Motor neuron (in vitro differentiated cells): ENCODE data around the gene COASY. TPM values are rescaled to one million over a fixed set of nuclear protein-coding genes. Genes with fewer than 3 reads are reported as not detected.

ENCODE experiments used
- ATAC-seq, 8 experiments: fragments of 200-7000 bp; cut with Tn5 transposase; replicated peaks in 6 of 8; 2 replicates each; pipeline ENCODE4 v1.8.0; 2021; ENCODE audit warnings: mild to moderate bottlenecking in 8 of 8, moderate library complexity in 8 of 8
- H3K27ac ChIP-seq, 2 donors: fragments of 250-450 bp; sonication (Bioruptor Pico); 2 replicates each; pipeline ENCODE4 v1.9.0; 2021; ENCODE audit warnings: antibody characterized with exemption in 2 of 2, mild to moderate bottlenecking in 2 of 2, moderate library complexity in 1 of 2
- H3K4me1 ChIP-seq, 2 donors: fragments of 250-450 bp; sonication (Bioruptor Pico); replicated peaks in 1 of 2; 2 replicates each; pipeline ENCODE4 v1.6.1; 2021; ENCODE audit warnings: antibody characterized with exemption in 2 of 2, mild to moderate bottlenecking in 2 of 2, moderate library complexity in 1 of 2
- H3K4me3 ChIP-seq, 5 donors: fragments of 250-450 bp; sonication (Bioruptor Pico); 2 replicates each; pipeline ENCODE4 v1.9.0; 2021; ENCODE audit warnings: antibody characterized with exemption in 5 of 5, mild to moderate bottlenecking in 5 of 5, moderate library complexity in 4 of 5
- WGBS, 10 experiments: fragments of 450-650 bp; shearing (Covaris generic); methylation state at CpG; one replicate each; pipeline ENCODE4 v1.0.0; 2022; 5-methylcytosine and 5-hydroxymethylcytosine counted together
- in situ Hi-C, 9 experiments: fragments of 400-800 bp; cut with MboI; loops; one replicate each; pipeline ENCODE4 v1.15.0; 2021; ENCODE audit warnings: low sequenced_read_pairs in 9 of 9, low pct_unique_long_range_greater_than_20kb in 2 of 9; ENCODE audit not compliant: unreplicated experiment in 9 of 9
- total RNA-seq, 8 experiments: library from RNA; unstranded; fragments of 300-600 nt; gene quantifications; 2 replicates each; pipeline versions ENCODE4 v1.2.3 to v1.2.4, GENCODE V29; 2022

Gene COASY
- total RNA-seq, 8 experiments from 2014 or later, result 20.8 to 82.7 (median 30.8) TPM

GRCh38 chr17:42562388-42563142 is 617 bp downstream of the COASY start:
- Histone ChIP-seq H3K4me1 (peaks cover 10 to 12% of the 10 kb centered on the region in 2 donors), H3K4me3 (peak overlapping the region; percentile 48 to 85 (median 55)), H3K27ac (peak overlapping the region; percentile 79 to 95)
- 0 to 52% (median 19%) methylated on average over 3 to 6 of the region's 48 CpGs; no CpG with 5 or more reads in 5 of the 10 experiments for WGBS, 10 experiments
- ATAC-seq, result peak; percentile 1 to 70 (median 6)
- in situ Hi-C loops, result no loop called here

- Histone ChIP-seq H3K4me1 (peaks cover 16 to 17% of the 10 kb centered on the region in 2 donors), H3K4me3 (peak overlapping the region; percentile 48 to 85 (median 55)), H3K27ac (peak overlapping the region in 1 of 2 donors; percentile 95)
- WGBS, 10 experiments, result 49 to 100% (median 74%) methylated on average over 2 to 11 of the region's 14 CpGs; no CpG with 5 or more reads in 6 of the 10 experiments
- in situ Hi-C loops, result no loop called here
- ATAC-seq, result no peak
Observed at GRCh38 chr17:42563143-42563509, 1.2 kb downstream of the COASY start.

GRCh38 chr17:42563543-42563942 is 1.6 kb downstream of the COASY start:
- in situ Hi-C loops, result no loop called here
- H3K4me1 ChIP-seq, result peaks cover 19 to 20% of the 10 kb centered on the region in 2 donors
- H3K4me3 ChIP-seq, result peak overlapping the region in 2 of 5 donors; percentile 55 to 80
- 13 to 75% (median 38%) methylated on average over 1 of the region's 1 CpG; no CpG with 5 or more reads in 4 of the 10 experiments for WGBS, 10 experiments
- ATAC-seq, result no peak
- no peak overlapping the region for H3K27ac ChIP-seq

GRCh38 chr17:42563950-42564349 is 2.0 kb downstream of the COASY start:
- no peak overlapping the region for H3K27ac ChIP-seq
- WGBS, 10 experiments, result 40 to 60% methylated on average over 1 of the region's 9 CpGs; no CpG with 5 or more reads in 8 of the 10 experiments
- H3K4me3 ChIP-seq, result no peak overlapping the region
- no peak for ATAC-seq
- peaks cover 19 to 20% of the 10 kb centered on the region in 2 donors for H3K4me1 ChIP-seq
- in situ Hi-C loops, result no loop called here

- Histone ChIP-seq H3K4me3 (no peak overlapping the region), H3K4me1 (peaks cover 19 to 20% of the 10 kb centered on the region in 2 donors), H3K27ac (no peak overlapping the region)
- WGBS, 10 experiments, result 83 to 100% (median 94%) methylated on average over 1 to 7 of the region's 15 CpGs; no CpG with 5 or more reads in 3 of the 10 experiments
- no peak for ATAC-seq
- in situ Hi-C loops, result no loop called here
Observed at GRCh38 chr17:42564815-42565522, 3.0 kb downstream of the COASY start.

GRCh38 chr17:42565523-42566214 is 3.7 kb downstream of the COASY start:
- no peak for ATAC-seq
- 80 to 100% (median 83%) methylated on average over 1 to 13 of the region's 16 CpGs; no CpG with 5 or more reads in 7 of the 10 experiments for WGBS, 10 experiments
- peak overlapping the region in 1 of 2 donors; percentile 95 for H3K27ac ChIP-seq

GRCh38 chr17:42566215-42566882 is 4.4 kb downstream of the COASY start:
- peak overlapping the region; percentile 91 to 95 for H3K27ac ChIP-seq
- in situ Hi-C loops, result no loop called here
- ATAC-seq, result no peak
- peaks cover 19 to 20% of the 10 kb centered on the region in 2 donors for H3K4me1 ChIP-seq
- H3K4me3 ChIP-seq, result peak overlapping the region; percentile 61 to 98 (median 81)
- WGBS, 10 experiments, result 47 to 100% (median 100%) methylated on average over 1 to 11 of the region's 28 CpGs; no CpG with 5 or more reads in 3 of the 10 experiments

More at GRCh38 chr17:42565523-42566214, 3.7 kb downstream of the COASY start:
- Histone ChIP-seq H3K4me1 (peaks cover 19 to 20% of the 10 kb centered on the region in 2 donors), H3K4me3 (no peak overlapping the region)
- in situ Hi-C loops, result no loop called here

GRCh38 chr17:42566883-42567573 is 5.1 kb downstream of the COASY start, which contains the start of gene MLX:
MLX (plus strand) TSS chr17:42567100; CDS start chr17:42567125, 25 bp downstream.
- Histone ChIP-seq H3K4me1 (peaks cover 19 to 20% of the 10 kb centered on the region in 2 donors), H3K27ac (peak within 1 kb of the TSS; percentile 91 to 95), H3K4me3 (peak within 1 kb of the TSS; percentile 61 to 98 (median 81))
- WGBS, 10 experiments, result 0% methylated on average over 3 of the region's 72 CpGs; no CpG with 5 or more reads in 9 of the 10 experiments
- ATAC-seq, result peak; percentile 56 to 84 (median 79)
- in situ Hi-C loops, result no loop called here

GRCh38 chr17:42568341-42569111 is 6.6 kb downstream of the COASY start:
- in situ Hi-C loops, result no loop called here
- Histone ChIP-seq H3K4me1 (peaks cover 13 to 17% of the 10 kb centered on the region in 2 donors), H3K27ac (no peak overlapping the region), H3K4me3 (peak overlapping the region in 1 of 5 donors; percentile 81)
- WGBS, 10 experiments, result 80 to 100% (median 93%) methylated on average over 1 to 6 of the region's 14 CpGs; no CpG with 5 or more reads in 6 of the 10 experiments
- ATAC-seq, result no peak

GRCh38 chr17:42571435-42572225 is 9.7 kb downstream of the COASY start:
- 83 to 100% (median 89%) methylated on average over 1 to 9 of the region's 12 CpGs; no CpG with 5 or more reads in 2 of the 10 experiments for WGBS, 10 experiments

GRCh38 chr17:42573095-42573494 is 11.1 kb downstream of the COASY start:
- peaks cover 6 to 8% of the 10 kb centered on the region in 2 donors for H3K4me1 ChIP-seq
- no peak overlapping the region for H3K4me3 ChIP-seq
- in situ Hi-C loops, result no loop called here
- no peak overlapping the region for H3K27ac ChIP-seq
- no peak for ATAC-seq
- WGBS, 10 experiments, result 50 to 100% (median 92%) methylated on average over 1 to 3 of the region's 4 CpGs; no CpG with 5 or more reads in 5 of the 10 experiments

More at GRCh38 chr17:42571435-42572225, 9.7 kb downstream of the COASY start:
- Histone ChIP-seq H3K4me1 (peaks cover 8 to 10% of the 10 kb centered on the region in 2 donors), H3K27ac (no peak overlapping the region), H3K4me3 (no peak overlapping the region)
- ATAC-seq, result no peak
- in situ Hi-C loops, result no loop called here
